Activated CD8-positive, alpha-beta T cell treated with anti-CD3 and anti-CD28 coated beads for 36 hours (primary cell): ENCODE results near the gene TBX1. TPM values are rescaled to one million over a fixed set of nuclear protein-coding genes. Genes with fewer than 3 reads are reported as not detected.
"Not testable (repeated sequence)": the region's sequence is repeated elsewhere in the genome, so short reads cannot be mapped to it uniquely, and the experiment has no call there.

Experiments used
- ATAC-seq: fragments of 200-7000 bp; cut with Tn5 transposase; one replicate; pipeline ENCODE4 v1.10.0; 2021; ENCODE audit warnings: mild to moderate bottlenecking, moderate library complexity
- CTCF ChIA-PET: fragments of 350-600 bp; sonication (Branson Sonifier 250); formaldehyde crosslinking; loops from one replicate; lab custom pipeline; 2021; ENCODE audit warnings: antibody characterized with exemption; lab: Charles Lee
- POLR2A ChIA-PET: fragments of 350-600 bp; sonication (Branson Sonifier 250); formaldehyde crosslinking; loops from one replicate; lab custom pipeline; 2021; ENCODE audit warnings: antibody characterized with exemption; lab: Charles Lee
- DNase-seq: peaks from one replicate; pipeline ENCODE4 v3.0.0-alpha.2; 2020
- H3K27ac Mint-ChIP-seq: one replicate; pipeline ENCODE4 v1.8.0; 2021; ENCODE audit warnings: mild to moderate bottlenecking, mixed read lengths
- H3K27me3 Mint-ChIP-seq: one replicate; pipeline ENCODE4 v1.8.0; 2021; ENCODE audit warnings: mixed read lengths
- H3K36me3 Mint-ChIP-seq: one replicate; pipeline ENCODE4 v1.8.0; 2021; ENCODE audit warnings: low read depth, mixed read lengths
- H3K4me1 Mint-ChIP-seq: one replicate; pipeline ENCODE4 v1.8.0; 2021; ENCODE audit warnings: low read depth, mixed read lengths
- H3K4me3 Mint-ChIP-seq: one replicate; pipeline ENCODE4 v1.8.0; 2021; ENCODE audit warnings: mild to moderate bottlenecking, moderate library complexity, mixed read lengths
- H3K9me3 Mint-ChIP-seq: one replicate; pipeline ENCODE4 v1.8.0; 2021; ENCODE audit warnings: mixed read lengths
- CTCF ChIP-seq: fragments of 200-600 bp; IDR thresholded peaks from one replicate; pipeline ENCODE4 v1.8.0; 2022; ENCODE audit warnings: antibody characterized with exemption, mild to moderate bottlenecking
- intact Hi-C: fragments of 100-400 bp; cut with micrococcal nuclease; formaldehyde crosslinking; loops from one replicate; pipeline ENCODE4 v1.10.0; 2022
- total RNA-seq, 2 experiments: library from RNA; stranded (reverse); gene quantifications; one replicate each; pipeline ENCODE4 v1.2.3, GENCODE V29; 2021

The TBX1 gene
- total RNA-seq, 2 experiments from 2014 or later = not detected

- H3K36me3 Mint-ChIP-seq = peaks cover 42% of the 10 kb centered on the region
- H3K4me1 Mint-ChIP-seq = no peaks in the 10 kb centered on the region
These were observed 31.3 kb downstream of the TBX1 start for GRCh38 chr22:19791894-19792293.

GRCh38 chr22:19792383-19792896 lies 31.9 kb downstream of the TBX1 start:
- H3K27ac Mint-ChIP-seq, H3K4me3 Mint-ChIP-seq, DNase-seq, intact Hi-C loops, H3K27me3 Mint-ChIP-seq, H3K9me3 Mint-ChIP-seq, POLR2A ChIA-PET, ATAC-seq, H3K4me1 Mint-ChIP-seq: not testable (repeated sequence)
- CTCF ChIA-PET = interaction anchor here (1.0 to 1.7 kb wide), 2 partner anchors 13 to 62 kb away, joined by 3 to 4 read pairs; no protein-coding TSS in a partner anchor
- peaks cover 42% of the 10 kb centered on the region for H3K36me3 Mint-ChIP-seq

More at GRCh38 chr22:19791894-19792293, 31.3 kb downstream of the TBX1 start:
- POLR2A ChIA-PET = interaction anchor here (0.9 kb wide), 1 partner anchor 9 kb away, joined by 3 read pairs; no protein-coding TSS in a partner anchor
- no peaks in the 10 kb centered on the region for H3K27me3 Mint-ChIP-seq
- no peak for ATAC-seq
- H3K9me3 Mint-ChIP-seq = peaks cover 4% of the 10 kb centered on the region
- intact Hi-C loops = no loop called here
- H3K4me3 Mint-ChIP-seq = no peak overlapping the region
- TF ChIP-seq CTCF = no peak
- no peak for DNase-seq
- CTCF ChIA-PET = interaction anchor here (1.0 to 1.3 kb wide), 2 partner anchors 13 to 62 kb away, joined by 3 to 4 read pairs; no protein-coding TSS in a partner anchor
- H3K27ac Mint-ChIP-seq = no peak overlapping the region

GRCh38 chr22:19793161-19793560 lies 32.6 kb downstream of the TBX1 start:
- Mint-ChIP-seq H3K27ac (no peak overlapping the region), H3K4me1 (no peaks in the 10 kb centered on the region), H3K9me3 (peaks cover 4% of the 10 kb centered on the region), H3K4me3 (no peak overlapping the region), H3K27me3 (no peaks in the 10 kb centered on the region), H3K36me3 (peaks cover 42% of the 10 kb centered on the region)
- TF ChIP-seq CTCF = no peak
- DNase-seq (no peak), ATAC-seq (no peak)
- intact Hi-C loops = no loop called here
- POLR2A ChIA-PET = no interaction called here
- CTCF ChIA-PET = interaction anchor here (1.7 kb wide), 1 partner anchor 63 kb away, joined by 4 read pairs; no protein-coding TSS in a partner anchor

GRCh38 chr22:19793661-19794310 lies 33.2 kb downstream of the TBX1 start:
- ChIA-PET CTCF (interaction anchor here (1.7 kb wide), 1 partner anchor 63 kb away, joined by 4 read pairs; no protein-coding TSS in a partner anchor), POLR2A (no interaction called here)
- Mint-ChIP-seq H3K27ac (no peak overlapping the region), H3K27me3 (no peaks in the 10 kb centered on the region), H3K36me3 (peaks cover 42% of the 10 kb centered on the region), H3K9me3 (peaks cover 4% of the 10 kb centered on the region), H3K4me3 (no peak overlapping the region), H3K4me1 (no peaks in the 10 kb centered on the region)
- no peak for DNase-seq
- TF ChIP-seq CTCF = no peak
- no peak for ATAC-seq
- intact Hi-C loops = no loop called here

- no peaks in the 10 kb centered on the region for H3K27me3 Mint-ChIP-seq
These were observed 35.0 kb downstream of the TBX1 start for GRCh38 chr22:19795617-19796008.

More at GRCh38 chr22:19795617-19796008, 35.0 kb downstream of the TBX1 start:
- Mint-ChIP-seq H3K9me3 (peaks cover 4% of the 10 kb centered on the region), H3K36me3 (peaks cover 37% of the 10 kb centered on the region), H3K4me3 (no peak overlapping the region), H3K27ac (no peak overlapping the region), H3K4me1 (no peaks in the 10 kb centered on the region)
- ChIA-PET POLR2A (interaction anchor here (0.6 kb wide), 2 partner anchors 95 to 104 kb away, joined by 3 read pairs; no protein-coding TSS in a partner anchor), CTCF (interaction anchor here (1.2 kb wide), 1 partner anchor 72 kb away, joined by 3 read pairs; the partner anchor contains the start of gene GP1BB)
- DNase-seq = no peak
- no peak for ATAC-seq
- no peak for TF ChIP-seq CTCF
- intact Hi-C loops = no loop called here
